Heart right ventricle (tissue), 16 donors: Measurements from ENCODE around the gene MFSD2B. TPM values are rescaled to one million over a fixed set of nuclear protein-coding genes. Genes with fewer than 3 reads are reported as not detected.

ENCODE experiments used
- ATAC-seq, 8 donors: fragments of 200-7000 bp; cut with Tn5 transposase; one replicate each; pipeline ENCODE4 v1.9.1; 2020; ENCODE audit warnings: mild to moderate bottlenecking in 8 of 8, moderate library complexity in 8 of 8, moderate number of reproducible peaks in 1 of 8
- DNase-seq, 2 donors: peaks; one replicate each; pipeline ENCODE4 v3.0.0-alpha.2; 2020
- H3K27ac ChIP-seq, 10 donors: fragments of 200-600 bp; sonication (generic) in 2 of 10; one replicate each; pipeline versions ENCODE4 v1.5.0 to v1.8.0; 2020 to 2022; ENCODE audit warnings: mild to moderate bottlenecking in 3 of 10
- H3K27me3 ChIP-seq, 7 donors: fragments of 200-600 bp; one replicate each; pipeline ENCODE4 v1.8.0; 2021 to 2022; ENCODE audit warnings: mild to moderate bottlenecking in 2 of 7
- H3K36me3 ChIP-seq, 9 donors: fragments of 200-600 bp; sonication (generic) in 1 of 9; one replicate each; pipeline versions ENCODE4 v1.5.0 to v1.8.0; 2020 to 2022; ENCODE audit warnings: mild to moderate bottlenecking in 2 of 9
- H3K4me1 ChIP-seq, 9 donors: fragments of 200-600 bp; sonication (generic) in 1 of 9; one replicate each; pipeline versions ENCODE4 v1.5.0 to v1.8.0; 2020 to 2022; ENCODE audit warnings: mild to moderate bottlenecking in 4 of 9
- H3K4me3 ChIP-seq, 10 donors: fragments of 200-600 bp; sonication (generic) in 2 of 10; one replicate each; pipeline versions ENCODE4 v1.5.0 to v1.8.0; 2020 to 2022; ENCODE audit warnings: mild to moderate bottlenecking in 7 of 10, moderate library complexity in 2 of 10
- H3K9me3 ChIP-seq, 11 donors: fragments of 200-600 bp in 10 of 11; sonication (generic) in 2 of 11; one replicate each; pipeline versions ENCODE4 v1.5.0 to v1.8.0; 2013 to 2022; ENCODE audit warnings: mild to moderate bottlenecking in 2 of 11, control low read depth in 1 of 11, moderate library complexity in 1 of 11
- CTCF ChIP-seq, 9 donors: fragments of 200-600 bp; sonication (generic) in 2 of 9; IDR thresholded peaks; one replicate each; pipeline versions ENCODE4 v1.5.0 to v1.8.0; 2021 to 2022; ENCODE audit warnings: antibody characterized with exemption in 9 of 9, mild to moderate bottlenecking in 5 of 9, moderate library complexity in 1 of 9
- WGBS, 2 donors: extraction: QIAGEN DNeasy Blood & Tissue Kit; methylation state at CpG; one replicate each; pipeline ENCODE4 v1.1.7; 2013; ENCODE audit warnings: inconsistent platforms in 1 of 2; 5-methylcytosine and 5-hydroxymethylcytosine counted together
- intact Hi-C, 10 donors: fragments of 100-400 bp; cut with DNase I; formaldehyde crosslinking; loops; one replicate each; pipeline versions ENCODE4 v1.11.1 to v1.14.2; 2022
- polyA plus RNA-seq, 2 donors: library from polyadenylated mRNA; stranded (reverse); fragments of 200-250 nt; gene quantifications; one replicate each; pipeline ENCODE4 v1.2.3, GENCODE V29; 2013
- total RNA-seq, 10 donors: library from RNA; stranded (reverse); fragmentation: NEBNext Ultra II Directional in 3 of 10; extraction: Animal tissue kit (Norgen Biotek cat#: 25700) in 3 of 10; gene quantifications; one replicate each; pipeline versions ENCODE4 v1.2.1 to v1.2.4, GENCODE V29; 2021 to 2023
- donor health status: Arrhythmogenic right ventricular cardiomyopathy.
- donor health status: ischemic (EF 13 %, LVEDD 7.1; RV severe dilation, severe dysfunction).
- donor health status: healthy with polysubstance abuse.
- donor health status: DM: no; HTN: yes; CAD: no.
- donor health status: DM: no; HTN: no; CAD: no.
- donor health status: ischemic (EF 25% LVEDD 6.9; RV normal size, moderate dysfunction).
- donor health status: ischemic (EF 25% LVEDD 5.7; RV mildly dilated, moderate dysfunction).
- donor health status: healthy.
- donor health status: DM: yes; HTN: yes; CAD: no.
- donor health status: Ischemic cardiomyopathy.
- donor health status: ischemic (EF 35%, LVEDD 5.7; RV mildly dilated, moderate dysfunction).
- donor health status: nonischemic (EF 11% LVEDD 7.7; RV severe dilation, severe dysfunction).
- donor health status: DM: yes; HTN: yes; CAD: no.
- donor health status: PGD.
- donor health status: ischemic (EF 29% LVEDD 5.4; RV normal size, mild dysfunction).
- donor health status: nonischemic (EF 23%, LVEDD 6.1; RV moderate dilation, normal function).

Gene MFSD2B
- total and polyA plus RNA-seq, 12 donors: 0.07 to 0.66 (median 0.26) TPM; not detected in 6

GRCh38 chr2:23992931-23993330 is 17.0 kb upstream of the MFSD2B start:
- intact Hi-C loops: no loop called here
- H3K27me3 ChIP-seq: no peaks in the 10 kb centered on the region
- H3K4me3 ChIP-seq: no peak overlapping the region
- no peak for TF ChIP-seq CTCF (IDR thresholded peaks at IDR 0.05)
- H3K4me1 ChIP-seq: no peaks in the 10 kb centered on the region
- ATAC-seq (no peak), DNase-seq (no peak)
- H3K27ac ChIP-seq: no peak overlapping the region
- H3K36me3 ChIP-seq: peaks cover 0 to 38% (median 0%) of the 10 kb centered on the region in 9 donors
- 76 to 77% methylated on average over 1 of the region's 1 CpG for WGBS, 2 donors
- H3K9me3 ChIP-seq: no peaks in the 10 kb centered on the region

GRCh38 chr2:23993736-23994269 is 16.1 kb upstream of the MFSD2B start:
- intact Hi-C loops: no loop called here
- no peaks in the 10 kb centered on the region for H3K27me3 ChIP-seq
- H3K36me3 ChIP-seq: peaks cover 0 to 40% (median 0%) of the 10 kb centered on the region in 9 donors
- H3K9me3 ChIP-seq: no peaks in the 10 kb centered on the region
- H3K27ac ChIP-seq: no peak overlapping the region
- TF ChIP-seq CTCF (IDR thresholded peaks at IDR 0.05): no peak
- H3K4me3 ChIP-seq: no peak overlapping the region
- no peaks in the 10 kb centered on the region for H3K4me1 ChIP-seq
- DNase-seq (no peak), ATAC-seq (no peak)
- 95 to 96% methylated on average over 8 of the region's 8 CpGs for WGBS, 2 donors

GRCh38 chr2:23994567-23994966 is 15.3 kb upstream of the MFSD2B start:
- no peaks in the 10 kb centered on the region for H3K4me1 ChIP-seq
- H3K9me3 ChIP-seq: no peaks in the 10 kb centered on the region
- no peak overlapping the region for H3K27ac ChIP-seq
- intact Hi-C loops: no loop called here
- DNase-seq: no peak
- no peak overlapping the region for H3K4me3 ChIP-seq
- WGBS, 2 donors: 56 to 63% methylated on average over 1 of the region's 1 CpG
- H3K27me3 ChIP-seq: no peaks in the 10 kb centered on the region
- no peak for TF ChIP-seq CTCF (IDR thresholded peaks at IDR 0.05)
- peaks cover 0 to 45% (median 7%) of the 10 kb centered on the region in 9 donors for H3K36me3 ChIP-seq
- no peak for ATAC-seq

- intact Hi-C loops: no loop called here
- DNase-seq: no peak
- Histone ChIP-seq H3K4me3 (no peak overlapping the region), H3K4me1 (peaks cover 0 to 17% (median 12%) of the 10 kb centered on the region in 9 donors), H3K36me3 (peaks cover 0 to 11% (median 0%) of the 10 kb centered on the region in 9 donors), H3K27ac (no peak overlapping the region), H3K27me3 (peaks cover 13 to 43% (median 27%) of the 10 kb centered on the region in 7 donors), H3K9me3 (no peaks in the 10 kb centered on the region)
- TF ChIP-seq CTCF (IDR thresholded peaks at IDR 0.05): no peak
- ATAC-seq: no peak
These were observed 2.2 kb upstream of the MFSD2B start for GRCh38 chr2:24007693-24008092.
